SK-N-SH (cell line): ENCODE results near the gene GZMB.

Source experiments
- CTCF ChIP-seq: fragments of 200-600 bp; sonication (generic); IDR thresholded peaks from 2 replicates; pipeline ENCODE4 v1.6.1; 2017; ENCODE audit warnings: antibody characterized with exemption, mild to moderate bottlenecking, moderate library complexity
- EP300 ChIP-seq, 2 experiments: IDR thresholded peaks; 2 replicates each; pipeline versions ENCODE4 v1.4.0 to v1.6.1; 2012; ENCODE audit warnings: borderline replicate concordance in 1 of 2, low read depth in 1 of 2, low read length in 1 of 2
- FOXJ3 ChIP-seq: sonication (generic); formaldehyde crosslinking; IDR thresholded peaks from 2 replicates; pipeline ENCODE4 v1.5.1; 2020; ENCODE audit warnings: mild to moderate bottlenecking, missing genetic modification reagents
- FOXM1 ChIP-seq: IDR thresholded peaks from 2 replicates; pipeline ENCODE4 v1.4.0; 2012; ENCODE audit warnings: low read depth, mild to moderate bottlenecking
- JUND ChIP-seq: IDR thresholded peaks from 2 replicates; pipeline ENCODE4 v1.4.0; 2012
- USF2 ChIP-seq: fragments of 150-350 bp; IDR thresholded peaks from 2 replicates; pipeline ENCODE4 v1.6.1; 2017; ENCODE audit warnings: antibody characterized with exemption, low read length, low read depth, borderline replicate concordance

GRCh38 chr14:24630087-24630871 lies 3.7 kb downstream of the GZMB start:
- no peak for TF ChIP-seq CTCF
- TF ChIP-seq JUND: no peak
- TF ChIP-seq EP300 (IDR thresholded peaks at IDR 0.05; ENCODE audit: borderline replicate concordance in 1 of 2, low read depth in 1 of 2, low read length in 1 of 2): no peak
- no peak for TF ChIP-seq FOXJ3 (CRISPR knock-in tag)
- no peak for TF ChIP-seq USF2
- no peak for TF ChIP-seq FOXM1
